HEK293 (cell line): ENCODE data around the gene NCK2.

Experiments
- CTCF ChIA-PET: fragments of 350-600 bp; formaldehyde crosslinking; extraction: SDS; loops from one replicate; lab custom pipeline; 2021; ENCODE audit warnings: antibody characterized with exemption; lab: Yijun Ruan, JAX
- POLR2A ChIA-PET: fragments of 300-600 bp; formaldehyde crosslinking; extraction: SDS; loops from one replicate; lab custom pipeline; 2020; ENCODE audit warnings: antibody characterized with exemption, inconsistent platforms; lab: Yijun Ruan, JAX
- H3K27ac ChIP-seq: fragments of 200-500 bp; sonication (Bioruptor generic); 2 replicates; pipeline ENCODE4 v1.5.1; 2014; ENCODE audit warnings: low read depth, low read length, control low read depth, inconsistent platforms; ENCODE audit errors: extremely low read depth
- H3K36me3 ChIP-seq, 2 experiments: fragments of 200-500 bp in 1 of 2; sonication (Bioruptor generic) in 1 of 2; 1 replicate in 1 of 2; 2 replicates in 1 of 2; pipeline ENCODE4 v1.5.1; 2014 to 2017; ENCODE audit warnings: inconsistent platforms in 2 of 2, low read length in 2 of 2; ENCODE audit not compliant: control insufficient read depth in 2 of 2, insufficient read depth in 1 of 2
- H3K4me1 ChIP-seq: fragments of 200-500 bp; sonication (Bioruptor generic); 2 replicates; pipeline ENCODE4 v1.5.1; 2014; ENCODE audit warnings: mild to moderate bottlenecking, low read length, inconsistent platforms; ENCODE audit not compliant: control insufficient read depth, insufficient read depth
- H3K4me3 ChIP-seq: 2 replicates; pipeline ENCODE4 v1.5.1; 2011; ENCODE audit warnings: low read depth, mild to moderate bottlenecking, control low read depth, low read length, moderate library complexity
- H3K9me3 ChIP-seq: fragments of 200-500 bp; sonication (Bioruptor generic); 2 replicates; pipeline ENCODE4 v1.5.1; 2014; ENCODE audit warnings: low read depth, low read length, inconsistent platforms; ENCODE audit not compliant: control insufficient read depth, insufficient read depth
- KLF9 ChIP-seq: fragments of 450-650 bp; formaldehyde crosslinking; IDR thresholded peaks from 2 replicates; pipeline ENCODE4 v1.5.1; 2016; ENCODE audit warnings: missing biosample characterization, missing genetic modification characterization, low read depth
- TRIM28 ChIP-seq: IDR thresholded peaks from 2 replicates; pipeline ENCODE4 v1.6.1; 2011; ENCODE audit warnings: low read length, control low read depth, borderline replicate concordance
- TSHZ1 ChIP-seq: fragments of 450-650 bp; formaldehyde crosslinking; IDR thresholded peaks from 2 replicates; pipeline ENCODE4 v1.5.1; 2016; ENCODE audit warnings: missing biosample characterization, missing genetic modification characterization, borderline replicate concordance
- ZBTB26 ChIP-seq: fragments of 450-650 bp; formaldehyde crosslinking; optimal IDR thresholded peaks from 2 replicates; pipeline ENCODE3; 2016; ENCODE audit warnings: missing biosample characterization, mild to moderate bottlenecking, missing genetic modification characterization
- ZBTB49 ChIP-seq: fragments of 450-650 bp; formaldehyde crosslinking; IDR thresholded peaks from 2 replicates; pipeline ENCODE4 v1.5.1; 2016; ENCODE audit warnings: missing biosample characterization, missing genetic modification characterization, low read depth
- ZNF132 ChIP-seq: fragments of 450-650 bp; formaldehyde crosslinking; IDR thresholded peaks from 2 replicates; pipeline ENCODE4 v1.5.1; 2017; ENCODE audit warnings: missing biosample characterization, missing genetic modification characterization, borderline replicate concordance
- ZNF157 ChIP-seq: fragments of 450-650 bp; formaldehyde crosslinking; IDR thresholded peaks from 2 replicates; pipeline ENCODE4 v1.5.1; 2016; ENCODE audit warnings: missing biosample characterization, missing genetic modification characterization
- ZNF221 ChIP-seq: fragments of 450-650 bp; formaldehyde crosslinking; IDR thresholded peaks from 2 replicates; pipeline ENCODE4 v1.5.1; 2017; ENCODE audit warnings: missing biosample characterization, missing genetic modification characterization, borderline replicate concordance
- ZNF24 ChIP-seq: fragments of 450-650 bp; formaldehyde crosslinking; IDR thresholded peaks from 2 replicates; pipeline ENCODE4 v1.5.1; 2016; ENCODE audit warnings: missing biosample characterization, missing genetic modification characterization
- ZNF350 ChIP-seq: fragments of 450-650 bp; formaldehyde crosslinking; IDR thresholded peaks from 2 replicates; pipeline ENCODE4 v1.5.0; 2017; ENCODE audit warnings: missing biosample characterization, mild to moderate bottlenecking, missing genetic modification characterization
- ZNF518A ChIP-seq: fragments of 450-650 bp; formaldehyde crosslinking; conservative IDR thresholded peaks from 2 replicates; pipeline ENCODE4 v1.5.1; 2016; ENCODE audit warnings: low read depth, missing biosample characterization, missing genetic modification characterization
- ZNF768 ChIP-seq: fragments of 450-650 bp; formaldehyde crosslinking; IDR thresholded peaks from 2 replicates; pipeline ENCODE4 v1.5.1; 2018; ENCODE audit warnings: missing biosample characterization, mild to moderate bottlenecking, missing genetic modification characterization
- ZNF843 ChIP-seq: fragments of 450-650 bp; formaldehyde crosslinking; IDR thresholded peaks from 2 replicates; pipeline ENCODE4 v1.5.1; 2016; ENCODE audit warnings: missing biosample characterization, missing genetic modification characterization
- ZSCAN23 ChIP-seq: fragments of 450-650 bp; formaldehyde crosslinking; IDR thresholded peaks from 2 replicates; pipeline ENCODE4 v1.5.1; 2016; ENCODE audit warnings: missing biosample characterization, missing genetic modification characterization

Gene NCK2

GRCh38 chr2:105924271-105924670 lies 179.6 kb downstream of the NCK2 start:
- H3K36me3 ChIP-seq: no peaks in the 10 kb centered on the region
- TF ChIP-seq ZBTB26 (tag by site-specific recombination) (no peak), ZSCAN23 (tag by site-specific recombination) (no peak), TSHZ1 (tag by site-specific recombination) (no peak), KLF9 (no peak), ZNF221 (tag by site-specific recombination) (no peak), TRIM28 (no peak), ZNF350 (tag by site-specific recombination) (no peak), ZNF768 (no peak), ZNF518A (tag by site-specific recombination) (no peak), ZNF24 (tag by site-specific recombination) (no peak), ZBTB49 (tag by site-specific recombination) (no peak), ZNF157 (tag by site-specific recombination) (no peak), ZNF843 (no peak), ZNF132 (tag by site-specific recombination) (no peak)
- no peaks in the 10 kb centered on the region for H3K9me3 ChIP-seq
- ChIA-PET CTCF (interaction anchor here (0.5 kb wide), 1 partner anchor 382 kb away, joined by 3 read pairs; no protein-coding TSS in a partner anchor), POLR2A (no interaction called here)
- H3K27ac ChIP-seq: no peak overlapping the region
- H3K4me3 ChIP-seq: no peak overlapping the region
- H3K4me1 ChIP-seq: no peaks in the 10 kb centered on the region
